Left lung (tissue), 10 donors: Measurements from ENCODE around the gene TTC7B. TPM values are rescaled to one million over a fixed set of nuclear protein-coding genes. Genes with fewer than 3 reads are reported as not detected.

Experiments
- ATAC-seq: fragments of 200-7000 bp; cut with Tn5 transposase; one replicate; pipeline ENCODE4 v1.9.1; 2020; ENCODE audit warnings: moderate library complexity
- DNase-seq, 4 donors: peaks; one replicate each; pipeline ENCODE4 v3.0.0-alpha.2; 2013 to 2020
- H3K27ac ChIP-seq, 2 donors: fragments of 200-600 bp; sonication (generic) in 1 of 2; one replicate each; pipeline versions ENCODE4 v1.5.0 to v1.8.0; 2020 to 2021
- H3K27me3 ChIP-seq, 2 donors: fragments of 200-600 bp; sonication (generic) in 1 of 2; one replicate each; pipeline versions ENCODE4 v1.5.0 to v1.8.0; 2020 to 2021
- H3K36me3 ChIP-seq, 2 donors: fragments of 200-600 bp; sonication (generic) in 1 of 2; one replicate each; pipeline versions ENCODE4 v1.5.0 to v1.8.0; 2020 to 2021
- H3K4me1 ChIP-seq, 2 donors: fragments of 200-600 bp; one replicate each; pipeline ENCODE4 v1.8.0; 2021
- H3K4me3 ChIP-seq, 2 donors: fragments of 200-600 bp; sonication (generic) in 1 of 2; one replicate each; pipeline versions ENCODE4 v1.5.0 to v1.8.0; 2020 to 2021; ENCODE audit warnings: mild to moderate bottlenecking in 1 of 2
- H3K9me3 ChIP-seq, 2 donors: fragments of 200-600 bp; sonication (generic) in 1 of 2; one replicate each; pipeline versions ENCODE4 v1.5.0 to v1.8.0; 2020 to 2021
- intact Hi-C, 2 donors: fragments of 100-400 bp; cut with DNase I; formaldehyde crosslinking; loops; one replicate each; pipeline versions ENCODE4 v1.11.2 to v1.14.2; 2022
- polyA plus RNA-seq, 6 donors: library from polyadenylated mRNA; unstranded; fragments of 120-200 nt; gene quantifications; one replicate each; pipeline ENCODE4 v1.2.1, GENCODE V29; 2013; ENCODE audit not compliant: insufficient read length in 6 of 6
- total RNA-seq, 2 donors: library from RNA; stranded (reverse); fragmentation: NEBNext Ultra II Directional; extraction: Animal tissue kit (Norgen Biotek cat#: 25700); gene quantifications; one replicate each; pipeline ENCODE4 v1.2.1, GENCODE V29; 2021
- TF ChIP-seq, protein P1 (sequence below), 2 donors: fragments of 200-600 bp; sonication (generic) in 1 of 2; IDR thresholded peaks; one replicate each; pipeline versions ENCODE4 v1.5.0 to v1.8.0; 2021; ENCODE audit warnings: antibody characterized with exemption in 2 of 2
- donor health status: DM: no; HTN: yes; CAD: no.
- donor health status: DM: no; HTN: no; CAD: no.

The TTC7B gene
- total and polyA plus RNA-seq, 8 donors = 26.8 to 47.5 (median 39.5) TPM

GRCh38 chr14:90553921-90554336, 262.3 kb downstream of the TTC7B start:
- TF ChIP-seq, protein P1, sequence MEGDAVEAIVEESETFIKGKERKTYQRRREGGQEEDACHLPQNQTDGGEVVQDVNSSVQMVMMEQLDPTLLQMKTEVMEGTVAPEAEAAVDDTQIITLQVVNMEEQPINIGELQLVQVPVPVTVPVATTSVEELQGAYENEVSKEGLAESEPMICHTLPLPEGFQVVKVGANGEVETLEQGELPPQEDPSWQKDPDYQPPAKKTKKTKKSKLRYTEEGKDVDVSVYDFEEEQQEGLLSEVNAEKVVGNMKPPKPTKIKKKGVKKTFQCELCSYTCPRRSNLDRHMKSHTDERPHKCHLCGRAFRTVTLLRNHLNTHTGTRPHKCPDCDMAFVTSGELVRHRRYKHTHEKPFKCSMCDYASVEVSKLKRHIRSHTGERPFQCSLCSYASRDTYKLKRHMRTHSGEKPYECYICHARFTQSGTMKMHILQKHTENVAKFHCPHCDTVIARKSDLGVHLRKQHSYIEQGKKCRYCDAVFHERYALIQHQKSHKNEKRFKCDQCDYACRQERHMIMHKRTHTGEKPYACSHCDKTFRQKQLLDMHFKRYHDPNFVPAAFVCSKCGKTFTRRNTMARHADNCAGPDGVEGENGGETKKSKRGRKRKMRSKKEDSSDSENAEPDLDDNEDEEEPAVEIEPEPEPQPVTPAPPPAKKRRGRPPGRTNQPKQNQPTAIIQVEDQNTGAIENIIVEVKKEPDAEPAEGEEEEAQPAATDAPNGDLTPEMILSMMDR (IDR thresholded peaks at IDR 0.05) = no peak
- intact Hi-C loops = no loop called here
- Histone ChIP-seq H3K4me1 (no peaks in the 10 kb centered on the region), H3K4me3 (no peak overlapping the region), H3K36me3 (no peaks in the 10 kb centered on the region), H3K9me3 (no peaks in the 10 kb centered on the region), H3K27me3 (no peaks in the 10 kb centered on the region), H3K27ac (no peak overlapping the region)
- ATAC-seq (no peak), DNase-seq (no peak)

GRCh38 chr14:90553298-90553920, 262.8 kb downstream of the TTC7B start:
- TF ChIP-seq, protein P1 (IDR thresholded peaks at IDR 0.05) = no peak
- no peaks in the 10 kb centered on the region for H3K9me3 ChIP-seq
- intact Hi-C loops = no loop called here
- no peaks in the 10 kb centered on the region for H3K27me3 ChIP-seq
- ATAC-seq (no peak), DNase-seq (no peak)
- H3K36me3 ChIP-seq = no peaks in the 10 kb centered on the region
- H3K4me3 ChIP-seq = no peak overlapping the region
- H3K4me1 ChIP-seq = no peaks in the 10 kb centered on the region
- no peak overlapping the region for H3K27ac ChIP-seq

GRCh38 chr14:90552465-90553297, 263.5 kb downstream of the TTC7B start:
- TF ChIP-seq, protein P1 (IDR thresholded peaks at IDR 0.05) = no peak
- no peak for ATAC-seq
- DNase-seq = no peak
- intact Hi-C loops = no loop called here
- H3K4me1 ChIP-seq = no peaks in the 10 kb centered on the region
- H3K27me3 ChIP-seq = no peaks in the 10 kb centered on the region
- H3K36me3 ChIP-seq = no peaks in the 10 kb centered on the region
- no peaks in the 10 kb centered on the region for H3K9me3 ChIP-seq
- H3K27ac ChIP-seq = no peak overlapping the region
- no peak overlapping the region for H3K4me3 ChIP-seq

DNA sequence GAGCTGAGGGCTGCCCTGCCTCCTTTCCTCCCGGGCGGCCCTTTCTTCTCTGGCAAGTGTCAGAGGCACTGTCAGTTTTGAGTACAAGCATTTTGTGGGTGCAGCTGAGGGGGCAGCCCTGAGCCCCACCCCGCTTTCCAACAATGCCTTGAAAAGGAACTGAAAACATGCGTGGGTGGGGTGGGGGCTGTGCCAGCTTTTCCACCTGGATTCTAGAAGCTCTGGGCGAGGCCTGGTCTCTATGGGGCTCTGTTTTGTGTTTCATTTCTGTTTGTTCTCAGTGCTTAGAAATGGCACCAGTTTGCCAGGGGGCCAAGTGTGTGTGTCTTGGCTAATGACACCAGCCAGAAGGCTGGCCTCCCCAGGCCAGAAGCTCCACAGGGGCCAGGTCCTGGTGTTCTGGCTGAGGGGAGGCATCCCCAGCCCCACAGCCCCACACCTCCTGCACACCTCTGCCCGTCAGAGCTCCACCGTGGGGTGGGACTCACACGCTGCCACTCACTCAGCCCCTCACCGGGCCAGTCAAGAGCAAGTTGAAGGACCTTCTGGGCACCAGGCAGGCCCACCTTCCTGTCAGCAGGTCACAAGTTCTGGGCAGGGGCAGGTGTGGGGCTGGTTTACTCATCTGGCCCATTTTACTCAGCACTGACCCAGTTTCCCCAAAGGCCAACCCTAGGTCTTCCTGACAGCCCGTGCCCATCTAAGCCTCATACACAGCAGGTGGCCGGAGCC, 264.3 kb downstream of the TTC7B start:
- Histone ChIP-seq H3K27ac (no peak overlapping the region), H3K36me3 (no peaks in the 10 kb centered on the region), H3K9me3 (no peaks in the 10 kb centered on the region), H3K4me3 (no peak overlapping the region), H3K27me3 (no peaks in the 10 kb centered on the region), H3K4me1 (no peaks in the 10 kb centered on the region)
- TF ChIP-seq, protein P1 (IDR thresholded peaks at IDR 0.05) = no peak
- ATAC-seq (no peak), DNase-seq (no peak)
- intact Hi-C loops = no loop called here
